ENCODE data around the gene ADAMTS2. TPM values are rescaled to one million over a fixed set of nuclear protein-coding genes. Genes with fewer than 3 reads are reported as not detected.

The ADAMTS2 gene
- total and polyA plus RNA-seq, 2 donors (not counting 1 experiment from before 2014, with no cell fraction given), result 16.2 to 70.2 TPM

GRCh38 chr5:179131321-179131835 lies 213.9 kb downstream of the ADAMTS2 start:
- H3K4me2 ChIP-seq (ENCODE audit: extremely low read depth, insufficient read depth, low read length), result no peak overlapping the region
- no peaks in the 10 kb centered on the region for H3K4me1 ChIP-seq (ENCODE audit: control insufficient read depth, extremely low read depth, insufficient read depth, low read length)
- no peaks in the 10 kb centered on the region for H3K9me3 ChIP-seq (ENCODE audit: control insufficient read depth, insufficient read depth, low read depth, low read length)
- no peak overlapping the region for H3K9ac ChIP-seq (ENCODE audit: insufficient read depth, low read length)
- H3K27me3 ChIP-seq (ENCODE audit: control insufficient read depth, insufficient read depth, low read length), result no peaks in the 10 kb centered on the region
- no peak overlapping the region for H3K27ac ChIP-seq (ENCODE audit: insufficient read depth, low read length)
- H3K79me2 ChIP-seq (ENCODE audit: control insufficient read depth, insufficient read depth, low read length), result no peaks in the 10 kb centered on the region
- no peak for TF ChIP-seq EZH2 (IDR thresholded peaks at IDR 0.05; ENCODE audit: low read length, missing control alignments)
- no peak for TF ChIP-seq CTCF (conservative IDR thresholded peaks at IDR 0.05 in 1 of 2, IDR thresholded peaks at IDR 0.05 in 1 of 2; ENCODE audit: low read depth in 1 of 2, low read length in 2 of 2)
- no peak overlapping the region for H2AFZ ChIP-seq (ENCODE audit: low read length)
- no peak overlapping the region for H3K4me3 ChIP-seq (replicated peaks in 1 of 4; ENCODE audit: control extremely low read depth in 1 of 4, insufficient read depth in 1 of 4, low read depth in 3 of 4, low read length in 4 of 4)
- H3K36me3 ChIP-seq (ENCODE audit: control insufficient read depth, insufficient read depth, low read length), result peaks cover 13% of the 10 kb centered on the region
- no peaks in the 10 kb centered on the region for H4K20me1 ChIP-seq (ENCODE audit: control insufficient read depth, extremely low read depth, insufficient read depth, low read length)
- no peak for DNase-seq (ENCODE audit: low read depth in 2 of 2)

GRCh38 chr5:179130101-179130681 lies 215.1 kb downstream of the ADAMTS2 start:
- TF ChIP-seq CTCF (conservative IDR thresholded peaks at IDR 0.05 in 1 of 2, IDR thresholded peaks at IDR 0.05 in 1 of 2; ENCODE audit: low read depth in 1 of 2, low read length in 2 of 2) (no peak), EZH2 (IDR thresholded peaks at IDR 0.05; ENCODE audit: low read length, missing control alignments) (no peak)
- no peak overlapping the region for H2AFZ ChIP-seq (ENCODE audit: low read length)
- H3K79me2 ChIP-seq (ENCODE audit: control insufficient read depth, insufficient read depth, low read length), result no peaks in the 10 kb centered on the region
- no peaks in the 10 kb centered on the region for H3K4me1 ChIP-seq (ENCODE audit: control insufficient read depth, extremely low read depth, insufficient read depth, low read length)
- no peak overlapping the region for H3K27ac ChIP-seq (ENCODE audit: insufficient read depth, low read length)
- H4K20me1 ChIP-seq (ENCODE audit: control insufficient read depth, extremely low read depth, insufficient read depth, low read length), result no peaks in the 10 kb centered on the region
- no peak overlapping the region for H3K4me3 ChIP-seq (replicated peaks in 1 of 4; ENCODE audit: control extremely low read depth in 1 of 4, insufficient read depth in 1 of 4, low read depth in 3 of 4, low read length in 4 of 4)
- H3K9me3 ChIP-seq (ENCODE audit: control insufficient read depth, insufficient read depth, low read depth, low read length), result no peaks in the 10 kb centered on the region
- DNase-seq (ENCODE audit: low read depth in 2 of 2), result no peak
- H3K27me3 ChIP-seq (ENCODE audit: control insufficient read depth, insufficient read depth, low read length), result no peaks in the 10 kb centered on the region
- no peak overlapping the region for H3K9ac ChIP-seq (ENCODE audit: insufficient read depth, low read length)
- H3K4me2 ChIP-seq (ENCODE audit: extremely low read depth, insufficient read depth, low read length), result no peak overlapping the region
- H3K36me3 ChIP-seq (ENCODE audit: control insufficient read depth, insufficient read depth, low read length), result peaks cover 13% of the 10 kb centered on the region

GRCh38 chr5:179129607-179130071 lies 215.6 kb downstream of the ADAMTS2 start:
- Histone ChIP-seq H4K20me1 (ENCODE audit: control insufficient read depth, extremely low read depth, insufficient read depth, low read length) (no peaks in the 10 kb centered on the region), H3K4me2 (ENCODE audit: extremely low read depth, insufficient read depth, low read length) (no peak overlapping the region), H3K9me3 (ENCODE audit: control insufficient read depth, insufficient read depth, low read depth, low read length) (no peaks in the 10 kb centered on the region), H3K79me2 (ENCODE audit: control insufficient read depth, insufficient read depth, low read length) (no peaks in the 10 kb centered on the region), H3K27ac (ENCODE audit: insufficient read depth, low read length) (no peak overlapping the region), H3K36me3 (ENCODE audit: control insufficient read depth, insufficient read depth, low read length) (peaks cover 14% of the 10 kb centered on the region), H3K9ac (ENCODE audit: insufficient read depth, low read length) (no peak overlapping the region), H2AFZ (ENCODE audit: low read length) (no peak overlapping the region), H3K4me1 (ENCODE audit: control insufficient read depth, extremely low read depth, insufficient read depth, low read length) (no peaks in the 10 kb centered on the region), H3K4me3 (replicated peaks in 1 of 4; ENCODE audit: control extremely low read depth in 1 of 4, insufficient read depth in 1 of 4, low read depth in 3 of 4, low read length in 4 of 4) (no peak overlapping the region), H3K27me3 (ENCODE audit: control insufficient read depth, insufficient read depth, low read length) (no peaks in the 10 kb centered on the region)
- DNase-seq (ENCODE audit: low read depth in 2 of 2), result no peak
- TF ChIP-seq CTCF (conservative IDR thresholded peaks at IDR 0.05 in 1 of 2, IDR thresholded peaks at IDR 0.05 in 1 of 2; ENCODE audit: low read depth in 1 of 2, low read length in 2 of 2) (no peak), EZH2 (IDR thresholded peaks at IDR 0.05; ENCODE audit: low read length, missing control alignments) (no peak)
